Measurements from ENCODE around the gene ANKS1B.

- TF ChIP-seq ZNF274 (IDR thresholded peaks at IDR 0.05; ENCODE audit: low read depth, low read length), result no peak
- TF ChIP-seq POLR2A (IDR thresholded peaks at IDR 0.05; ENCODE audit: borderline replicate concordance, extremely low read depth, insufficient read depth, insufficient read length), result no peak
- no peak for TF ChIP-seq EZH2 (IDR thresholded peaks at IDR 0.05)
Observed at GRCh38 chr12:98783420-98783819, 1201.3 kb downstream of the ANKS1B start.

Data from HCT116 (cell line).